ENCODE results near the gene TRPM3. TPM values are rescaled to one million over a fixed set of nuclear protein-coding genes. Genes with fewer than 3 reads are reported as not detected.

TRPM3 gene
- total and polyA plus RNA-seq, 2 of the 8 experiments (the other 6 are each of a cell fraction or from before 2014, with no cell fraction given), result 2.4 to 10.9 TPM

GRCh38 chr9:70554881-70555280, 566.5 kb downstream of the TRPM3 start (continued):
- TF ChIP-seq JUND (IDR thresholded peaks at IDR 0.05; ENCODE audit: low read length), result no peak
- TF ChIP-seq BRCA1 (IDR thresholded peaks at IDR 0.05; ENCODE audit: low read depth, low read length), result no peak

Measured in H1 (cell line).